H9 (cell line): ENCODE results near the gene BRDT. TPM values are rescaled to one million over a fixed set of nuclear protein-coding genes. Genes with fewer than 3 reads are reported as not detected.

Experiments
- DNase-seq: peaks from one replicate; pipeline ENCODE4 v3.0.0-alpha.2; 2017
- H2AFZ ChIP-seq: one replicate; pipeline ENCODE4 v1.6.1; 2013; ENCODE audit warnings: mild to moderate bottlenecking, low read length, control low read depth, moderate library complexity
- H2AK5ac ChIP-seq: 2 replicates; pipeline ENCODE4 v1.6.1; 2013; ENCODE audit warnings: low read length, control low read depth, mixed read lengths; ENCODE audit not compliant: insufficient read length
- H2BK120ac ChIP-seq: one replicate; pipeline ENCODE4 v1.6.1; 2013; ENCODE audit warnings: low read depth, mild to moderate bottlenecking, low read length, control low read depth, inconsistent platforms; ENCODE audit not compliant: poor library complexity, severe bottlenecking
- H2BK12ac ChIP-seq: 2 replicates; pipeline ENCODE4 v1.6.1; 2013; ENCODE audit warnings: low read length, control low read depth, mixed read lengths, low read depth; ENCODE audit not compliant: insufficient read length
- H2BK15ac ChIP-seq: 2 replicates; pipeline ENCODE4 v1.6.1; 2013; ENCODE audit warnings: low read depth, low read length, control low read depth
- H2BK20ac ChIP-seq: one replicate; pipeline ENCODE4 v1.6.1; 2013; ENCODE audit warnings: low read depth, mild to moderate bottlenecking, low read length, control low read depth, inconsistent platforms; ENCODE audit not compliant: poor library complexity, severe bottlenecking
- H2BK5ac ChIP-seq: 2 replicates; pipeline ENCODE4 v1.6.1; 2013; ENCODE audit warnings: low read length, control low read depth, mixed read lengths; ENCODE audit not compliant: insufficient read length
- H3K14ac ChIP-seq: 2 replicates; pipeline ENCODE4 v1.6.1; 2013; ENCODE audit warnings: low read length, control low read depth; ENCODE audit not compliant: insufficient read depth
- H3K18ac ChIP-seq: 2 replicates; pipeline ENCODE4 v1.6.1; 2013; ENCODE audit warnings: low read depth, mild to moderate bottlenecking, mixed read lengths, low read length, control low read depth; ENCODE audit not compliant: insufficient read length
- H3K23ac ChIP-seq: 2 replicates; pipeline ENCODE4 v1.6.1; 2013; ENCODE audit warnings: low read length, control low read depth, mixed read lengths, low read depth; ENCODE audit not compliant: insufficient read length
- H3K23me2 ChIP-seq: 2 replicates; pipeline ENCODE4 v1.6.1; 2013; ENCODE audit warnings: low read depth, mild to moderate bottlenecking, mixed read lengths, low read length, control low read depth; ENCODE audit not compliant: insufficient read length, poor library complexity, severe bottlenecking
- H3K27ac ChIP-seq: 2 replicates; pipeline ENCODE4 v1.5.1; 2013; ENCODE audit warnings: low read length, control low read depth, mixed read lengths, low read depth; ENCODE audit not compliant: insufficient read length
- H3K27me3 ChIP-seq: 2 replicates; pipeline ENCODE4 v1.6.1; 2013; ENCODE audit warnings: low read length, control low read depth, inconsistent platforms; ENCODE audit not compliant: insufficient read depth
- H3K4ac ChIP-seq: 2 replicates; pipeline ENCODE4 v1.6.1; 2013; ENCODE audit warnings: low read depth, mild to moderate bottlenecking, control low read depth, inconsistent platforms, low read length, moderate library complexity
- H3K4me1 ChIP-seq: 2 replicates; pipeline ENCODE4 v1.6.1; 2013; ENCODE audit warnings: low read length, control low read depth, inconsistent platforms; ENCODE audit not compliant: insufficient read depth
- H3K4me2 ChIP-seq: 2 replicates; pipeline ENCODE4 v1.6.1; 2013; ENCODE audit warnings: low read length, control low read depth, mixed read lengths; ENCODE audit not compliant: insufficient read length, insufficient read depth
- H3K56ac ChIP-seq: 2 replicates; pipeline ENCODE4 v1.6.1; 2013; ENCODE audit warnings: low read depth, mild to moderate bottlenecking, mixed read lengths, low read length, control low read depth; ENCODE audit not compliant: insufficient read length
- H3K79me1 ChIP-seq: 2 replicates; pipeline ENCODE4 v1.6.1; 2013; ENCODE audit warnings: low read depth, mild to moderate bottlenecking, moderate library complexity, low read length, control low read depth, inconsistent platforms; ENCODE audit not compliant: insufficient read depth, poor library complexity, severe bottlenecking
- H3K79me2 ChIP-seq: 2 replicates; pipeline ENCODE4 v1.6.1; 2013; ENCODE audit warnings: low read length, control low read depth, inconsistent platforms; ENCODE audit not compliant: insufficient read depth
- H3K9ac ChIP-seq: 2 replicates; pipeline ENCODE4 v1.6.1; 2013; ENCODE audit warnings: low read length, control low read depth, mixed read lengths; ENCODE audit not compliant: insufficient read length; ENCODE audit errors: extremely low read depth
- H3K9me3 ChIP-seq: one replicate; pipeline ENCODE4 v1.6.1; 2013; ENCODE audit warnings: low read depth, low read length, inconsistent platforms; ENCODE audit not compliant: control insufficient read depth
- H3T11ph ChIP-seq: one replicate; pipeline ENCODE4 v1.6.1; 2013; ENCODE audit warnings: mild to moderate bottlenecking, low read length, control low read depth, inconsistent platforms
- H4K20me1 ChIP-seq: one replicate; pipeline ENCODE4 v1.6.1; 2013; ENCODE audit not compliant: control insufficient read depth, insufficient read length, insufficient read depth
- H4K5ac ChIP-seq: 2 replicates; pipeline ENCODE4 v1.6.1; 2013; ENCODE audit warnings: low read depth, mild to moderate bottlenecking, mixed read lengths, low read length, control low read depth; ENCODE audit not compliant: insufficient read length
- H4K8ac ChIP-seq: replicated peaks from 2 replicates; pipeline ENCODE4 v1.6.1; 2013; ENCODE audit warnings: low read length, control low read depth, mixed read lengths, low read depth; ENCODE audit not compliant: insufficient read length
- H4K91ac ChIP-seq: 2 replicates; pipeline ENCODE4 v1.6.1; 2013; ENCODE audit warnings: low read depth, mild to moderate bottlenecking, moderate library complexity, mixed read lengths, low read length, control low read depth; ENCODE audit not compliant: insufficient read length
- H3K27ac Mint-ChIP-seq, 3 experiments: 2 replicates in 2 of 3; 3 replicates in 1 of 3; pipeline ENCODE4 v1.8.0; 2020 to 2021; ENCODE audit warnings: mixed read lengths in 3 of 3, mild to moderate bottlenecking in 1 of 3, moderate library complexity in 1 of 3
- H3K27me3 Mint-ChIP-seq: 2 replicates; pipeline ENCODE4 v1.8.0; 2021; ENCODE audit warnings: low read depth, mild to moderate bottlenecking, moderate library complexity, mixed read lengths
- H3K36me3 Mint-ChIP-seq, 3 experiments: 2 replicates in 2 of 3; 3 replicates in 1 of 3; pipeline ENCODE4 v1.8.0; 2020 to 2021; ENCODE audit warnings: low read depth in 3 of 3, mixed read lengths in 3 of 3; ENCODE audit not compliant: insufficient read depth in 1 of 3
- H3K4me1 Mint-ChIP-seq, 2 experiments: 2 replicates each; pipeline ENCODE4 v1.8.0; 2020; ENCODE audit warnings: mixed read lengths in 2 of 2
- H3K4me3 Mint-ChIP-seq, 2 experiments: 2 replicates in 1 of 2; 3 replicates in 1 of 2; pipeline ENCODE4 v1.8.0; 2020 to 2021; ENCODE audit warnings: mild to moderate bottlenecking in 2 of 2, mixed read lengths in 2 of 2, moderate library complexity in 1 of 2
- H3K9me3 Mint-ChIP-seq, 2 experiments: 2 replicates in 1 of 2; 3 replicates in 1 of 2; pipeline ENCODE4 v1.8.0; 2020; ENCODE audit warnings: mild to moderate bottlenecking in 2 of 2, mixed read lengths in 2 of 2, moderate library complexity in 1 of 2
- CTCF ChIP-seq: fragments of 200-600 bp; sonication (generic); conservative IDR thresholded peaks from 3 replicates; pipeline ENCODE4 v1.8.0; 2021; ENCODE audit warnings: antibody characterized with exemption, mild to moderate bottlenecking
- WGBS: extraction: QIAGEN DNeasy Blood & Tissue Kit; methylation state at CpG from one replicate; pipeline ENCODE4 v1.1.7; 2013; ENCODE audit warnings: missing lambda C conversion rate, low lambda C conversion rate, mixed read lengths; ENCODE audit not compliant: insufficient read length; ENCODE audit errors: extremely low coverage; 5-methylcytosine and 5-hydroxymethylcytosine counted together
- total RNA-seq: library from RNA; stranded (reverse); gene quantifications from 2 replicates; pipeline ENCODE4 v1.2.1, GENCODE V29; 2021

BRDT gene
- total RNA-seq, 1 experiment from 2014 or later: 0.15 TPM

DNA sequence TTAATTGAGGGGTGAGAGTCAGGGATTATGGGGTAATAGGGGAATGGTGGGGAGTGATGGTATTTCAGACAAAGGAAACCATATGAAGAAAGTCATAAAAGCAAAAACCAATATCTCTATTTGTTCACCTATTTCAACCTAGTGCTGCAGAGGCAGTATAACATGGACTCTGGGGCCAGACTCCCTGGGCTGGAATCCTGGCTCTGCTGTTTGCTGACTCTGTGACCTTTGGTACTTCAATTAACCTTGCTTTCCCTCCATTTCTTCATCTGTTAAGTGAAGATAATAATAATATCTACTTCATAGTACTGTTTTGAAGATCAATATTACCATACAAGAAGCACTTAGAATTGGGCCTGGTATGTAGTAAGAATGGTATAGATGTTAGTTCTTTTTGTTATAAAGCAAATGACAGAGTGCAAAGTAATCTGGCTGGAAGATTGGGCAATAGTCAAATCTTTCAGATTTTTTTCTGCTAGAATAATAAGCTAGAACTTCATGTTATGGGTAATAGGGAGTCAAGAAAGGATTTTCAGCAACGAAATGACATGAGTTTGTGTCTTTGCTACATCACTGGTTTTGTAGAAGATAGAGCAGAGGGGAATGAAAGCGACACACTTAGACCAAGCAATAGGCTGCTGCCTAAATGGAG is 89.6 kb downstream of the BRDT start:
- H3K27me3 Mint-ChIP-seq: no peaks in the 10 kb centered on the region
- no peak overlapping the region for H3T11ph ChIP-seq
- no peaks in the 10 kb centered on the region for H3K9me3 ChIP-seq
- no peak overlapping the region for H4K8ac ChIP-seq
- no peak overlapping the region for H3K14ac ChIP-seq
- WGBS: no CpG with 5 or more reads among the region's 2 CpGs
- H2BK15ac ChIP-seq: no peak overlapping the region
- H2BK20ac ChIP-seq: no peak overlapping the region
- no peak overlapping the region for H3K9ac ChIP-seq
- H4K91ac ChIP-seq: no peak overlapping the region
- no peak for DNase-seq
- H3K23me2 ChIP-seq: no peaks in the 10 kb centered on the region
- H2AK5ac ChIP-seq: no peak overlapping the region
- H3K4me1 ChIP-seq: no peaks in the 10 kb centered on the region
- H3K23ac ChIP-seq: no peak overlapping the region
- H3K9me3 Mint-ChIP-seq: no peaks in the 10 kb centered on the region
- H4K5ac ChIP-seq: no peak overlapping the region
- no peak overlapping the region for H3K56ac ChIP-seq
- H3K4me3 Mint-ChIP-seq: no peak overlapping the region; a peak in 1 of 5 replicates
- H2AFZ ChIP-seq: no peak overlapping the region
- H3K18ac ChIP-seq: no peak overlapping the region
- no peaks in the 10 kb centered on the region for H3K79me2 ChIP-seq
- peaks cover 6 to 7% of the 10 kb centered on the region in 2 experiments for H3K4me1 Mint-ChIP-seq
- no peak overlapping the region for H3K27ac ChIP-seq
- no peak overlapping the region for H2BK120ac ChIP-seq
- H3K36me3 Mint-ChIP-seq: no peaks in the 10 kb centered on the region
- H3K79me1 ChIP-seq: no peaks in the 10 kb centered on the region
- H2BK5ac ChIP-seq: no peak overlapping the region
- TF ChIP-seq CTCF: no peak
- no peaks in the 10 kb centered on the region for H3K27me3 ChIP-seq
- no peak overlapping the region for H2BK12ac ChIP-seq
- H3K27ac Mint-ChIP-seq: no peak overlapping the region
- H4K20me1 ChIP-seq: no peaks in the 10 kb centered on the region
- H3K4me2 ChIP-seq: no peak overlapping the region
- H3K4ac ChIP-seq: no peak overlapping the region
